Type B pancreatic cell (in vitro differentiated cells): Measurements from ENCODE around the gene MPIG6B. TPM values are rescaled to one million over a fixed set of nuclear protein-coding genes. Genes with fewer than 3 reads are reported as not detected.

Source experiments
- DNase-seq: peaks from one replicate; pipeline ENCODE4 v3.0.0; 2021; ENCODE audit warnings: mixed read lengths; ENCODE audit not compliant: unreplicated experiment; ENCODE audit errors: extremely low spot score
- H3K27ac Mint-ChIP-seq: 2 replicates; pipeline ENCODE4 v1.8.0; 2021; ENCODE audit warnings: mild to moderate bottlenecking, mixed read lengths
- H3K27me3 Mint-ChIP-seq: 2 replicates; pipeline ENCODE4 v1.8.0; 2021; ENCODE audit warnings: mixed read lengths
- H3K36me3 Mint-ChIP-seq: 2 replicates; pipeline ENCODE4 v1.8.0; 2021; ENCODE audit warnings: mixed read lengths
- H3K4me1 Mint-ChIP-seq: one replicate; pipeline ENCODE4 v1.8.0; 2021; ENCODE audit warnings: mixed read lengths; ENCODE audit not compliant: unreplicated experiment
- H3K4me3 Mint-ChIP-seq: 2 replicates; pipeline ENCODE4 v1.8.0; 2021; ENCODE audit warnings: mild to moderate bottlenecking, mixed read lengths
- H3K9me3 Mint-ChIP-seq: 2 replicates; pipeline ENCODE4 v1.8.0; 2021; ENCODE audit warnings: mixed read lengths
- total RNA-seq: library from RNA; stranded (reverse); gene quantifications from 2 replicates; pipeline ENCODE4 v1.2.1, GENCODE V29; 2021; ENCODE audit warnings: low replicate concordance
- TF ChIP-seq, protein P1 (sequence below): fragments of 200-600 bp; sonication (generic); conservative IDR thresholded peaks from 2 replicates; pipeline ENCODE4 v1.5.0; 2021; ENCODE audit warnings: antibody characterized with exemption, mild to moderate bottlenecking

The MPIG6B gene
- total RNA-seq, 1 donor from 2014 or later: 0.41 TPM

GRCh38 chr6:31739639-31740396 lies 16.6 kb downstream of the MPIG6B start, which contains the start of gene MSH5:
Gene MSH5, plus strand, starts transcription at chr6:31740005. Its CDS starts 462 bp downstream, at chr6:31740467.
- H3K9me3 Mint-ChIP-seq: no peaks in the 10 kb centered on the region
- peak within 1 kb of the TSS; percentile 98 for H3K4me3 Mint-ChIP-seq
- H3K27ac Mint-ChIP-seq: peak within 1 kb of the TSS; percentile 99
- peak; percentile 97 for DNase-seq
- no peaks in the 10 kb centered on the region for H3K27me3 Mint-ChIP-seq
- TF ChIP-seq, protein P1, sequence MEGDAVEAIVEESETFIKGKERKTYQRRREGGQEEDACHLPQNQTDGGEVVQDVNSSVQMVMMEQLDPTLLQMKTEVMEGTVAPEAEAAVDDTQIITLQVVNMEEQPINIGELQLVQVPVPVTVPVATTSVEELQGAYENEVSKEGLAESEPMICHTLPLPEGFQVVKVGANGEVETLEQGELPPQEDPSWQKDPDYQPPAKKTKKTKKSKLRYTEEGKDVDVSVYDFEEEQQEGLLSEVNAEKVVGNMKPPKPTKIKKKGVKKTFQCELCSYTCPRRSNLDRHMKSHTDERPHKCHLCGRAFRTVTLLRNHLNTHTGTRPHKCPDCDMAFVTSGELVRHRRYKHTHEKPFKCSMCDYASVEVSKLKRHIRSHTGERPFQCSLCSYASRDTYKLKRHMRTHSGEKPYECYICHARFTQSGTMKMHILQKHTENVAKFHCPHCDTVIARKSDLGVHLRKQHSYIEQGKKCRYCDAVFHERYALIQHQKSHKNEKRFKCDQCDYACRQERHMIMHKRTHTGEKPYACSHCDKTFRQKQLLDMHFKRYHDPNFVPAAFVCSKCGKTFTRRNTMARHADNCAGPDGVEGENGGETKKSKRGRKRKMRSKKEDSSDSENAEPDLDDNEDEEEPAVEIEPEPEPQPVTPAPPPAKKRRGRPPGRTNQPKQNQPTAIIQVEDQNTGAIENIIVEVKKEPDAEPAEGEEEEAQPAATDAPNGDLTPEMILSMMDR: no peak
- H3K4me1 Mint-ChIP-seq: peaks cover 39% of the 10 kb centered on the region
- peaks cover 9% of the 10 kb centered on the region for H3K36me3 Mint-ChIP-seq

DNA sequence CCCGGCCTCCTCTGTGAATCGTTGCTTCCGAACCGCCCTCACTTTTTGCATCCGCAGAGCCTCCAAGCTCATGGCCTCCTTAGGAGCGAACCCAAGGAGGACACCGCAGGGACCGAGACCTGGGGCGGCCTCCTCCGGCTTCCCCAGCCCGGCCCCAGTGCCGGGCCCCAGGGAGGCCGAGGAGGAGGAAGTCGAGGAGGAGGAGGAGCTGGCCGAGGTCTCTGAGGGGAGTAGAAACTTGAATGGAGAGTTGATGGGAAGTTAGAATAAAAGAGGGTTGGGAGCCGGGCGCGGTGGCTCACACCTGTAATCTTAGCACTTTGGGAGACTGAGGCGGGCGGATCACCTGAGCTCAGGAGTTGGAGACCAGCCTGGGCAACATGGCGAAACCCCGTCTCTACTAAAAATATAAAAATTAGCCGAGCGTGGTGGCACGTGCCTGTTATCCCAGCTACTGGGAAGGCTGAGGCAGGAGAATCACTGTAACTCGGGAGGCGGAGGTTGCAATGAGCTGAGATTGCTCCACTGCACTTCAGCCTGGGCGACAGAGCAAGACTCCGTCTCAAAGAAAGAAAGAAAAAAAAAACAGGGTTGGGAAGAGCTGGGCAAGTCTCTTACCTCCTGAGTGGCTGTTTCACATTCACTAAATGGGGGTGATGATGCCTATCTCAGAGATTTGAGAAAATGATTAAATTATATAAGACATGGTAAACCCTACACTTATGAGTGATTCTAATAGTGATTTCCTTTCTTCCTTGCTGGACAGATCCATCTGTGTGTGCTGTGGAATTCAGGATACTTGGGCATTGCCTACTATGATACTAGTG lies 17.4 kb downstream of the MPIG6B start:
- H3K4me1 Mint-ChIP-seq: peaks cover 44% of the 10 kb centered on the region
- H3K27ac Mint-ChIP-seq: peak overlapping the region; percentile 99
- H3K27me3 Mint-ChIP-seq: no peaks in the 10 kb centered on the region
- TF ChIP-seq, protein P1: no peak
- peak overlapping the region; percentile 98 for H3K4me3 Mint-ChIP-seq
- no peak for DNase-seq
- no peaks in the 10 kb centered on the region for H3K9me3 Mint-ChIP-seq
- H3K36me3 Mint-ChIP-seq: peaks cover 9% of the 10 kb centered on the region

DNA sequence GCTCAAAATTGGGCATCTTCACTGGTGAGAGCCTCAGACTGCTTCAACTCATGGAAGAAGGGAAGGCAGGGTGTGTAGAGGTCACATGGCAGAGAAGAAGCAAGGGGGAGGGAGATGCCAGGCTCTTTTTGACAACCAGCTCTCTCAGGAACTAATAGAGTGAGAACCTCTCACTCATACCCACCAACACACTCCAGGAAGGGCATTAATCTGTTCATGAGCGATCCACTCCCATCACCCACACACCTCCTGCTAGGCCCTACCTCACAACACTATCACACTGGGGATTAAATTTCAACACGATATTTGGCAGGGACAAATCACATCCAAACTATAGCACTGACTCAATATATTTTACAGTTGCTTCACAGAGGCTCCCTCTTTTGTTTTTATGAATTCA lies 18.6 kb downstream of the MPIG6B start:
- TF ChIP-seq, protein P1: no peak
- Mint-ChIP-seq H3K4me1 (peaks cover 41% of the 10 kb centered on the region), H3K27ac (no peak overlapping the region)

GRCh38 chr6:31742894-31743293 lies 19.7 kb downstream of the MPIG6B start:
- TF ChIP-seq, protein P1: no peak
- H3K27ac Mint-ChIP-seq: no peak overlapping the region
- no peaks in the 10 kb centered on the region for H3K9me3 Mint-ChIP-seq
- H3K4me3 Mint-ChIP-seq: peak overlapping the region; percentile 10
- no peak for DNase-seq
- peaks cover 39% of the 10 kb centered on the region for H3K4me1 Mint-ChIP-seq
- H3K36me3 Mint-ChIP-seq: peaks cover 8% of the 10 kb centered on the region
- no peaks in the 10 kb centered on the region for H3K27me3 Mint-ChIP-seq

More for the DNA sequence above, 18.6 kb downstream of the MPIG6B start:
- H3K36me3 Mint-ChIP-seq: peaks cover 5% of the 10 kb centered on the region
- H3K9me3 Mint-ChIP-seq: no peaks in the 10 kb centered on the region
- no peak for DNase-seq
- no peaks in the 10 kb centered on the region for H3K27me3 Mint-ChIP-seq
- peak overlapping the region; percentile 47 for H3K4me3 Mint-ChIP-seq

DNA sequence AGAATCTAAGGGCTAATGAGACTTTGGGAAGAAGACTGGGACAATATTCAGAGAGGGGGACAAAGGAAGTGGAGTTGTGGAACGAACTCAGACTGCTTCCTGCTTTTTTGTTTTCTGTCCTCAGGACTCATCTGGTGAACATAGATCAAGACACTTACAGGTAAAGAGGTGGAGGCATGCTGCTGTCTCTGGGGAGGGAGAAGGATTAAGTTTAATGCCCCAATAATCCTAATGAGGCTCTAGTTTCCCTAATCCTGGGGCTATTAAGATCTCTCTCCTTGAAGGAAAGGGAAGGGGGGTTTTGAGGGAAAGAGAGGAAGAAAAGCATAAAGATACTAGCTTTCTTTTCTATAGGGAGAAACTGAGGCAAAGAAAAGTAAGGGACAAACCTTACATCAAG lies 21.2 kb downstream of the MPIG6B start:
- peak overlapping the region; percentile 46 for H3K27ac Mint-ChIP-seq
- H3K4me3 Mint-ChIP-seq: no peak overlapping the region

More for the DNA sequence above, 21.2 kb downstream of the MPIG6B start:
- H3K9me3 Mint-ChIP-seq: no peaks in the 10 kb centered on the region
- H3K27me3 Mint-ChIP-seq: no peaks in the 10 kb centered on the region
- TF ChIP-seq, protein P1: no peak
- peaks cover 8% of the 10 kb centered on the region for H3K36me3 Mint-ChIP-seq
- H3K4me1 Mint-ChIP-seq: peaks cover 27% of the 10 kb centered on the region
- DNase-seq: no peak
